Measurements from ENCODE around the gene P2RX3. TPM values are rescaled to one million over a fixed set of nuclear protein-coding genes. Genes with fewer than 3 reads are reported as not detected.

P2RX3 gene
- total and polyA plus RNA-seq, 2 of the 8 experiments (the other 6 are each of a cell fraction or from before 2014, with no cell fraction given) = 0.45 to 0.47 TPM

- Histone ChIP-seq H3K4me3 (ENCODE audit: extremely low read depth in 1 of 4, insufficient read depth in 2 of 4, low read depth in 3 of 4, low read length in 4 of 4) (peak overlapping the region; percentile 28 to 55 (median 48); a peak in 7 of 8 replicates), H2BK12ac (ENCODE audit: low read depth, low read length) (peak overlapping the region; percentile 77; the same call in 1 of the 2 replicates), H3K79me2 (ENCODE audit: control insufficient read depth in 1 of 2, insufficient read depth in 2 of 2, low read length in 2 of 2) (no peaks in the 10 kb centered on the region), H2BK20ac (ENCODE audit: low read length) (peak overlapping the region; percentile 95; the same call in 1 of the 2 replicates), H3K14ac (ENCODE audit: insufficient read length) (no peak overlapping the region), H3K36me3 (ENCODE audit: control insufficient read depth in 2 of 4, insufficient read depth in 4 of 4, low read length in 3 of 4) (no peaks in the 10 kb centered on the region), H4K8ac (ENCODE audit: extremely low read depth, insufficient read depth, low read length) (peak overlapping the region; percentile 42; the same call in 1 of the 2 replicates), H3K9ac (replicated peaks in 1 of 4; ENCODE audit: extremely low read depth in 1 of 4, low read depth in 3 of 4, low read length in 3 of 4) (peak overlapping the region in 3 of 4 experiments; percentile 35 to 48 (median 48); a peak in 2 of 7 replicates), H3K18ac (ENCODE audit: extremely low read depth, low read length) (peak overlapping the region; percentile 89), H3K23ac (ENCODE audit: insufficient read length) (no peak overlapping the region), H4K20me1 (replicated peaks in 1 of 2; ENCODE audit: control insufficient read depth in 1 of 2, insufficient read depth in 2 of 2, low read length in 2 of 2) (no peaks in the 10 kb centered on the region), H3K56ac (replicated peaks; ENCODE audit: insufficient read length, low read depth, low read length) (no peak overlapping the region), H3K79me1 (ENCODE audit: low read depth, low read length) (no peaks in the 10 kb centered on the region), H3K9me3 (ENCODE audit: insufficient read depth in 2 of 2, low read depth in 1 of 2, low read length in 1 of 2) (no peaks in the 10 kb centered on the region), H2BK120ac (replicated peaks; ENCODE audit: low read depth, low read length) (no peak overlapping the region), H2BK15ac (ENCODE audit: low read length) (peak overlapping the region; percentile 97; the same call in 1 of the 2 replicates), H4K5ac (ENCODE audit: insufficient read length, low read depth, low read length) (no peak overlapping the region), H2AK5ac (ENCODE audit: low read depth, low read length) (no peak overlapping the region), H3K23me2 (ENCODE audit: low read depth, low read length) (peaks cover 3% of the 10 kb centered on the region), H4K91ac (replicated peaks; ENCODE audit: insufficient read length, low read length) (peak overlapping the region; percentile 83), H2BK5ac (ENCODE audit: low read depth, low read length) (peak overlapping the region; percentile 84; the same call in 1 of the 2 replicates), H3K27ac (ENCODE audit: low read depth, low read length) (no peak overlapping the region; the same call in 1 of the 2 replicates), H3K4me2 (ENCODE audit: insufficient read depth in 1 of 2, low read depth in 2 of 2, low read length in 2 of 2) (peak overlapping the region; percentile 42 to 97), H3K4me1 (replicated peaks in 1 of 4; ENCODE audit: control insufficient read depth in 3 of 4, insufficient read depth in 4 of 4, low read length in 3 of 4) (peaks cover 3 to 4% (median 4%) of the 10 kb centered on the region in 4 experiments; a peak in 6 of 7 replicates), H3K27me3 (replicated peaks in 1 of 4; ENCODE audit: control insufficient read depth in 3 of 4, extremely low read depth in 1 of 4, insufficient read depth in 3 of 4, low read length in 3 of 4) (peaks cover 0 to 6% (median 4%) of the 10 kb centered on the region in 4 experiments; a peak in 4 of 7 replicates), H3K4ac (replicated peaks; ENCODE audit: insufficient read length, low read depth, low read length) (no peak overlapping the region), H2AFZ (ENCODE audit: low read length) (peak overlapping the region; percentile 99)
- WGBS, 2 experiments (ENCODE audit: extremely low coverage in 1 of 2, insufficient coverage in 1 of 2, insufficient read length in 1 of 2, insufficient replicate concordance in 2 of 2, low coverage in 1 of 2, low lambda C conversion rate in 2 of 2, missing lambda C conversion rate in 1 of 2) = 17% methylated on average over 31 of the region's 31 CpGs; no CpG with 5 or more reads in 1 of the 2 experiments
- POLR2A ChIA-PET (ENCODE audit: partially characterized antibody) = interaction anchor here (1.0 to 1.2 kb wide), 3 partner anchors 15 to 34 kb away, joined by 3 to 4 read pairs (median 3); no protein-coding TSS in a partner anchor
- CTCF ChIA-PET (ENCODE audit: partially characterized antibody) = interaction anchor here (0.6 to 3.1 kb wide), 23 partner anchors 10 to 470 kb away, joined by 3 to 24 read pairs (median 4); partner anchors contain the start of genes P2RX3 and RTN4RL2
- DNase-seq (ENCODE audit: low read depth in 1 of 2, low spot score in 2 of 2) (peak in 1 of 2 experiments; percentile 98), FAIRE-seq (no peak)
- TF ChIP-seq KDM4A (IDR thresholded peaks at IDR 0.05; ENCODE audit: low read depth, low read length, severe bottlenecking) (peak; percentile 25), CEBPB (IDR thresholded peaks at IDR 0.05; ENCODE audit: low read depth, low read length) (peak; percentile 93), CTCF (IDR thresholded peaks at IDR 0.05; ENCODE audit: control extremely low read depth in 1 of 3, insufficient read depth in 1 of 3, low read depth in 1 of 3, low read length in 3 of 3) (peak; percentile 71 to 93 (median 84)), POLR2A (IDR thresholded peaks at IDR 0.05; ENCODE audit: control extremely low read depth in 1 of 2, low read depth in 2 of 2, low read length in 2 of 2) (peak in 1 of 2 experiments; percentile 35; a peak in 1 of 3 replicates), ASH2L (IDR thresholded peaks at IDR 0.05; ENCODE audit: low read length) (peak; percentile 72), TAF7 (optimal IDR thresholded peaks at IDR 0.05; ENCODE audit: borderline replicate concordance, low read depth, low read length) (no peak), RAD21 (IDR thresholded peaks at IDR 0.05 in 1 of 2, conservative IDR thresholded peaks at IDR 0.05 in 1 of 2; ENCODE audit: low read depth in 2 of 2, low read length in 2 of 2) (peak; percentile 41 to 53), SRF (IDR thresholded peaks at IDR 0.05; ENCODE audit: low read depth, low read length) (0 out of 2 replicates have a peak, but pooled peaks have one; percentile 1)
Measured at GRCh38 chr11:57349491-57350274, 11.5 kb downstream of the P2RX3 start.

All from H1 (cell line).